Bronchial epithelial cell (primary cell): ENCODE measurements around the gene SOX18. TPM values are rescaled to one million over a fixed set of nuclear protein-coding genes. Genes with fewer than 3 reads are reported as not detected.

ENCODE experiments used
- DNase-seq: peaks from one replicate; pipeline ENCODE4 v3.0.0-alpha.2; 2010; ENCODE audit warnings: low read depth
- FAIRE-seq: peaks from 2 replicates; lab custom pipeline; 2011; peaks lifted over from hg19 to GRCh38; lab: Jason Lieb, UNC
- H3K27me3 ChIP-seq: 2 replicates; pipeline ENCODE4 v1.5.1; 2011; ENCODE audit warnings: low read length; ENCODE audit not compliant: control insufficient read depth, insufficient read depth
- H3K36me3 ChIP-seq: 2 replicates; pipeline ENCODE4 v1.5.1; 2011; ENCODE audit warnings: low read length; ENCODE audit not compliant: control insufficient read depth, insufficient read depth
- H3K4me3 ChIP-seq: 2 replicates; pipeline ENCODE4 v1.5.1; 2011; ENCODE audit warnings: mild to moderate bottlenecking, low read depth, low read length, control low read depth
- total RNA-seq: library from RNA; depleted of rRNA; stranded (reverse); fragments of >200 nt; gene quantifications from 2 replicates; pipeline ENCODE4 v1.2.1, GENCODE V29; 2014
- TF ChIP-seq, protein P1 (sequence below): IDR thresholded peaks from 2 replicates; pipeline ENCODE4 v1.5.1; 2011; ENCODE audit warnings: mild to moderate bottlenecking, moderate library complexity, low read length, control low read depth, inconsistent platforms; ENCODE audit not compliant: insufficient read depth, severe bottlenecking

Gene SOX18
- total RNA-seq, 1 donor from 2014 or later, result not detected

DNA sequence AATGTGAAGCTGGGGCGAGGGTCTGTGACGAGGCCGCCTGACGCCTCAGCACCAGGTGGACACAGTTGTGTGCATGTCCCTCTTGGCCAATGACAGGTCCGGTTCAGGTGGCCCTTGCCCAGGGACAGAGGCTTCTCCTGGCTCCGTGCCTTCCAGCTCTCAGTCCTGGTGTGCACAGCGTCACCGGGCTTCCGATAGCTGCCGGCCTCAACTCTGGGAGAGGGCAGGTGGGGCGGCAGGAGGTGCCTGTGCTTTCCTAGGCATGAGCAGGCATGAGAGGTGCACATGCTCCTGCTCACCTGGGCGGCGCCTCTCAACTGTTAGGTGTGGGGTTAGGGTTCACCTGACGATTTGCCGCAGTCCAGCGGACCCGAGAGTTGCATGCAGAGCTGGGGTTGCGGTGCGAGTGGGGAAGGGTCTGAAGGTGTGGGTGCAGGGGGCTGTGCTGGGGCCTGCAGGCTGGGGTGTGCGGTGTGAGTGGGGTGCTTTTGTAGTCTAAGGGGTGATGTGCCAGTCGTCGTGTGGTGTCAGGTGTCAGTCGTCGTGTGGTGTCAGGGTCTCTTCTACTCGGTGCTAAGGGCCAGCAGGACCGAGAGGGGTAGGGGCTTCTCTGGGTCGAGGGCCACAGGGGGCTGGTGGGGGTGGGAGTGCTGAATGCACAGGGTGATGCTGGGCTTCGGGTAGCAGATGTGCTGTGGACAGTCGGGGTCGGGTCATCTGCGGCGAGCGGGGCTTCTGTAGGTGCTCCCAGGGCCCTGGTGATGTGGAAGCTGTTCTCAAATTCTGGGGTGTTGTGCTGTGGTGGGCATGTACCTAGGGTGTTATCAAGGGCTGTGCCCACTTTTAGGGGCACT is 3.8 kb upstream of the SOX18 start:
- FAIRE-seq (no peak), DNase-seq (no peak)
- TF ChIP-seq, protein P1, sequence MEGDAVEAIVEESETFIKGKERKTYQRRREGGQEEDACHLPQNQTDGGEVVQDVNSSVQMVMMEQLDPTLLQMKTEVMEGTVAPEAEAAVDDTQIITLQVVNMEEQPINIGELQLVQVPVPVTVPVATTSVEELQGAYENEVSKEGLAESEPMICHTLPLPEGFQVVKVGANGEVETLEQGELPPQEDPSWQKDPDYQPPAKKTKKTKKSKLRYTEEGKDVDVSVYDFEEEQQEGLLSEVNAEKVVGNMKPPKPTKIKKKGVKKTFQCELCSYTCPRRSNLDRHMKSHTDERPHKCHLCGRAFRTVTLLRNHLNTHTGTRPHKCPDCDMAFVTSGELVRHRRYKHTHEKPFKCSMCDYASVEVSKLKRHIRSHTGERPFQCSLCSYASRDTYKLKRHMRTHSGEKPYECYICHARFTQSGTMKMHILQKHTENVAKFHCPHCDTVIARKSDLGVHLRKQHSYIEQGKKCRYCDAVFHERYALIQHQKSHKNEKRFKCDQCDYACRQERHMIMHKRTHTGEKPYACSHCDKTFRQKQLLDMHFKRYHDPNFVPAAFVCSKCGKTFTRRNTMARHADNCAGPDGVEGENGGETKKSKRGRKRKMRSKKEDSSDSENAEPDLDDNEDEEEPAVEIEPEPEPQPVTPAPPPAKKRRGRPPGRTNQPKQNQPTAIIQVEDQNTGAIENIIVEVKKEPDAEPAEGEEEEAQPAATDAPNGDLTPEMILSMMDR, result no peak
- H3K27me3 ChIP-seq, result peaks cover 4% of the 10 kb centered on the region
- no peaks in the 10 kb centered on the region for H3K36me3 ChIP-seq
- no peak overlapping the region for H3K4me3 ChIP-seq

DNA sequence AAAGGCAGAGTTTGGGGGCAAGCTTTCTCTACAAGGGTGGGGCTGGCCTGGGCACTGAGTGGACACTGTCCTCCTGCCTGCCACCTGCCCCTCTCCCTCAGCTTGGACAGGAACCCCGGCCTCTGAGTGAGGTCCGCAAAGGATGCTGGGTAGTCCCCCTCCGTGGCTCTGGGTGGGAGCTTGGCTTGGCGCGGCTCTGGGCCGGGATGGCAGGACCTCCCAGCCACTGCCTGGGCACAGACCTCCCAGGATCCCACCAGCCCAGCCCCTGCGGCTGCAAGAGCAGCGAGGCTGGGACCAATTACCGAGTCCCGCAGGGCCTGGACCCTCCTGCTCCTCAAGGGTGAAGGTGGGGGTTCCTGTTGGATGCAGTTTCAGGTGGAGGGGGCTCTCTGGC is 2.9 kb upstream of the SOX18 start:
- TF ChIP-seq, protein P1, result no peak
- FAIRE-seq (no peak), DNase-seq (no peak)
- Histone ChIP-seq H3K36me3 (no peaks in the 10 kb centered on the region), H3K27me3 (peaks cover 8% of the 10 kb centered on the region), H3K4me3 (no peak overlapping the region)

DNA sequence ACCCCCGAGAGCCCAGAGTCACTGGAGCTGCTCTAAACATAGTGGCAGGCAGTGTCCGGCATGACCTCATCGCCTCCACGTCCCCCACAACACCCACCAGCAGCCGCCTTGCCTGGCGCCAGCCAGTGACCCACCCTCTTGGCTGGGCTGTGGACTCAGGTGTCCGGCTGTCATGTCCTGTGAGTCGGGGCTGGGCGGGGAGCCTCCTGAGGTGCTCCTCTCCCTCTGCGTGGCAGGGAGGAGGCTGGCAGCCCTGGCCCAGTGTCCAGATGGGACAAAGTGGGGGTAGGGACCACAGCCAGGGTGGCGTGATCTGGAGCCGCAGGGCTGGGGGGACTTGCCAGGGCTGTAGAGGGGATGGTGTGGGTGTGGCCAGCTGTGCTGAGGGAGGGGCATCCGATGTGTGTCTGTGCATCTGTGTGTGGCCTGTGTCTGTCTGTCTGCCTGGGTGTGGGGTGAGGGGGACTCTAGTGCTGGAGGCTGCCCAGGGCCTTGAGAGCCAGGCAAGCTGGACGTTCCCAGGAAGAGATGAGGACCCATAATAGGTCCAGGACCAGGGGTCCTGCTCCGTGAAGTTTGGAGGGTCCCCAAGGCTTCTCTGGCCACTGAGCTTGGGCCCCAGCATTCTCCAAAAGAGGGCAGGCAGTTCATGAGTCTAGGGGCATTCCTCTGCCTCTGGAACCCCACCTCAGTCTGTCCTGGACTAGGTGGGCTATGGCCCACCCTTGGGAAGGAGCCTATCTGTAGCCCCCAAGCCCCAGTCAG is 2.3 kb upstream of the SOX18 start:
- DNase-seq, result no peak
- Histone ChIP-seq H3K27me3 (peaks cover 12% of the 10 kb centered on the region), H3K36me3 (no peaks in the 10 kb centered on the region), H3K4me3 (no peak overlapping the region)
- TF ChIP-seq, protein P1, result no peak
- FAIRE-seq, result no peak

DNA sequence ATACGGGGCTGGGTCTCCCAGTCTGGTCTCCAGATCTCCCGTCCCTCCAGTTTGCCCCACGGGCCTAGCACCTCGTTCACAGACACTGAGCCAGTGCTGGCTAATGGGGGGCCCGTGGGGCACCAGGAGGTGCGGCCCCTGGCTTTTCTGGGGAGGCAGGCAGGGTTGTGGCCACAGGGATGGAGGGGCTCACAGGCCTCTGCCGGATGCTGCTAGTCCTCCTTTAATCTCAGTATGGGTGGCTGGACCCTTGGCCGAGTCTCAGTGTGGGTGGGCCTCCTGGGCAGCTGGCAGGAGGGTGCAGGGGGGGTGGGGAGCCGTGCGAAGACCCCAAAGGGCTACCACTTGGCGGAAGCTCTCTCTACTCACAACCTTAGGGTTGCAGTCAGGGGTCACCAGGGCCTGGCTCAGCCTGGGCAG is 1.6 kb upstream of the SOX18 start:
- Histone ChIP-seq H3K4me3 (no peak overlapping the region), H3K36me3 (no peaks in the 10 kb centered on the region), H3K27me3 (peaks cover 16% of the 10 kb centered on the region)
- DNase-seq (no peak), FAIRE-seq (no peak)
- TF ChIP-seq, protein P1, result no peak

DNA sequence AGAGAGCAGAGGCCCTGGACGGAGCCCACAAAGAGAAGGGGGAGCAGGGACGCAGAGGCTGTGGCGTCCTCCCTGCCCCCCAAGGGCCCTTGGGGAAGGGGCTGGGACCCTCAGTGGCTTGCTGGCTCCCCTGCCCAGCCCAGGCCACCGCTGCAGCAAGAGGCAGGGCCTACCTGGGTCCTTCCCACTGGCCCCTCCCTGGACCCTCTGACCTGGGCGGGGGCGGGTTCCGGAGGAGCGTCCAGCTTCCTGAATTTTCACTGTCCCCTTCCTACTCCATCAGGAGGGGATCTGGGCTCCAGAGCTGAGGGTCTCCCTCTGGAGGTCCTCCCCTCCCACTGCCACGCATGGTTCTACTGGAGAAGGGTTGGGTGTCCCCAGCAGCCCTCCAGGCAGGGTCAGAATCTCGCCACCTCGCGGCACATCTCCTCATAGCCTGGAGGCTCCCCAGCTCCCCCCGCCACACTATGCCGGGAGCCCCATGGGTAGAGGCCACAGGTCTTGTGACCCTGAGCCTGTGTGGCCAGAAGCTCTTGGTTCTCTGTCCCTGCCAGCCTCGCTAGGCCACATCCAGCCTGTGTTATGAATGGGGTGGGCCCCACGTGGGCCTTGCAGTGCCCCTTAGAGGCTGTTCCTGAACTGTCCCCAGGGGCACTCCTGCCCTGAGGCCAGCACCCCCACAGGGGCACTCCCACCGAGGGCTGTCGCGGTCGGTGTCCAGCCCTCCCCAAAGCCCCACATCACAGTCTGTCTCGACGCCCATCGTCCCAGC is 1.0 kb upstream of the SOX18 start:
- Histone ChIP-seq H3K36me3 (no peaks in the 10 kb centered on the region), H3K4me3 (no peak overlapping the region), H3K27me3 (peaks cover 19% of the 10 kb centered on the region)
- no peak for FAIRE-seq
- DNase-seq, result no peak
- TF ChIP-seq, protein P1, result no peak
